K562 (cell line): ENCODE measurements around the gene ZNF195. TPM values are rescaled to one million over a fixed set of nuclear protein-coding genes. Genes with fewer than 3 reads are reported as not detected.
"Not testable (repeated sequence)": the region's sequence is repeated elsewhere in the genome, so short reads cannot be mapped to it uniquely, and the experiment has no call there.

Experiments used
- ATAC-seq: fragments of 200-7000 bp; cut with Tn5 transposase; 3 replicates; pipeline ENCODE4 v1.9.1; 2020; ENCODE audit warnings: moderate library complexity
- BruUV-seq: library from RNA; stranded (reverse); fragments of 400-500 nt; replicated peaks from 2 replicates; lab custom pipeline; 2021; lab: Mats Ljungman, UMichigan
- CTCF ChIA-PET: fragments of 300-600 bp; formaldehyde crosslinking; extraction: SDS; loops from one replicate; lab custom pipeline; 2021; ENCODE audit warnings: low intra/inter-chr PET ratio; lab: Yijun Ruan, JAX
- POLR2A ChIA-PET: fragments of 300-600, 350-650 bp; sonication (Branson Sonifier 250); formaldehyde crosslinking; extraction: SDS; loops from one replicate; lab custom pipeline; 2021; ENCODE audit warnings: antibody characterized with exemption, inconsistent platforms; lab: Yijun Ruan, JAX
- DNase-seq, 4 experiments: peaks; one replicate each; pipeline versions ENCODE4 v3.0.0 to v3.0.0-alpha.2; 2011 to 2018; ENCODE audit warnings: low spot score in 3 of 4, mixed read lengths in 3 of 4; ENCODE audit errors: extremely low read depth in 1 of 4
- FAIRE-seq: peaks from 2 replicates; lab custom pipeline; 2011; peaks lifted over from hg19 to GRCh38; lab: Jason Lieb, UNC
- H2AFZ ChIP-seq: 2 replicates; pipeline ENCODE4 v1.6.0; 2011; ENCODE audit warnings: low read depth, low read length, control low read depth, inconsistent platforms
- H3K27ac ChIP-seq: fragments of 200-600 bp; 3 replicates; pipeline ENCODE4 v1.8.0; 2011; ENCODE audit warnings: low read depth, mild to moderate bottlenecking, control low read depth, inconsistent platforms, low read length, moderate library complexity, mixed read lengths; ENCODE audit errors: extremely low read depth
- H3K27me3 ChIP-seq, 2 experiments: fragments of 300-600 bp in 1 of 2; 2 replicates in 1 of 2; 3 replicates in 1 of 2; pipeline versions ENCODE4 v1.6.0 to v1.8.0; 2011; ENCODE audit warnings: inconsistent platforms in 2 of 2, low read length in 2 of 2, mild to moderate bottlenecking in 1 of 2, mixed read lengths in 1 of 2, moderate library complexity in 1 of 2; ENCODE audit not compliant: control insufficient read depth in 2 of 2, insufficient read depth in 2 of 2
- H3K36me3 ChIP-seq: fragments of 300-600 bp; 3 replicates; pipeline ENCODE4 v1.8.0; 2011; ENCODE audit warnings: mild to moderate bottlenecking, low read length, inconsistent platforms; ENCODE audit not compliant: control insufficient read depth, insufficient read depth
- H3K4me1 ChIP-seq, 2 experiments: fragments of 200-600 bp in 1 of 2; replicated peaks in 1 of 2; 2 replicates in 1 of 2; 3 replicates in 1 of 2; pipeline versions ENCODE4 v1.5.1 to v1.8.0; 2011; ENCODE audit warnings: inconsistent platforms in 2 of 2, low read length in 2 of 2, mild to moderate bottlenecking in 1 of 2, mixed read lengths in 1 of 2, moderate library complexity in 1 of 2; ENCODE audit not compliant: control insufficient read depth in 2 of 2, insufficient read depth in 2 of 2
- H3K4me2 ChIP-seq: 2 replicates; pipeline ENCODE4 v1.6.1; 2011; ENCODE audit warnings: low read length, control low read depth, inconsistent platforms, mixed read lengths; ENCODE audit not compliant: insufficient read depth
- H3K4me3 ChIP-seq: fragments of 200-600 bp; sonication (generic), shearing (Covaris generic); 2 replicates; pipeline ENCODE4 v1.5.1; 2016; ENCODE audit warnings: control low read depth, inconsistent platforms
- H3K79me2 ChIP-seq: fragments of 200-600 bp; 3 replicates; pipeline ENCODE4 v1.8.0; 2011; ENCODE audit warnings: low read length, inconsistent platforms; ENCODE audit not compliant: control insufficient read depth, insufficient read depth
- H3K9ac ChIP-seq, 2 experiments: 2 replicates each; pipeline versions ENCODE4 v1.6.0 to v1.6.1; 2011; ENCODE audit warnings: low read depth in 2 of 2, low read length in 2 of 2, control low read depth in 1 of 2, inconsistent platforms in 1 of 2, mild to moderate bottlenecking in 1 of 2, mixed read lengths in 1 of 2; ENCODE audit not compliant: insufficient read depth in 1 of 2
- H3K9me1 ChIP-seq: one replicate; pipeline ENCODE4 v1.6.0; 2011; ENCODE audit warnings: inconsistent platforms, mild to moderate bottlenecking, low read length, moderate library complexity; ENCODE audit not compliant: control insufficient read depth, insufficient read depth
- H3K9me3 ChIP-seq: replicated peaks from 2 replicates; pipeline ENCODE4 v1.5.1; 2011; ENCODE audit warnings: low read depth, low read length, inconsistent platforms; ENCODE audit not compliant: control insufficient read depth, insufficient read depth
- H4K20me1 ChIP-seq: replicated peaks from 2 replicates; pipeline ENCODE4 v1.6.1; 2011; ENCODE audit warnings: low read length, inconsistent platforms, mixed read lengths; ENCODE audit not compliant: control insufficient read depth, insufficient read depth
- FOSL1 ChIP-seq: fragments of 200-800 bp; sonication (Bioruptor generic); conservative IDR thresholded peaks from 2 replicates; pipeline ENCODE4 v1.6.1; 2016; ENCODE audit warnings: missing genetic modification characterization, missing compliant biosample characterization
- FOXJ2 ChIP-seq: fragments of 200-800 bp; sonication (Bioruptor generic); IDR thresholded peaks from 2 replicates; pipeline ENCODE4 v1.6.1; 2016; ENCODE audit warnings: missing genetic modification characterization, missing compliant biosample characterization
- FOXJ3 ChIP-seq: sonication (generic); formaldehyde crosslinking; IDR thresholded peaks from 2 replicates; pipeline ENCODE4 v1.4.0; 2020; ENCODE audit warnings: mild to moderate bottlenecking, missing genetic modification reagents
- MAX ChIP-seq: sonication (generic); formaldehyde crosslinking; IDR thresholded peaks from 2 replicates; pipeline ENCODE4 v1.9.0; 2022; ENCODE audit warnings: mild to moderate bottlenecking, missing genetic modification reagents
- POLR2G ChIP-seq: fragments of 200-400 bp; formaldehyde crosslinking; IDR thresholded peaks from 2 replicates; pipeline ENCODE4 v1.6.1; 2017; ENCODE audit warnings: low read depth, mild to moderate bottlenecking, antibody characterized with exemption, low read length, moderate library complexity
- ZBTB33 ChIP-seq: sonication (generic); formaldehyde crosslinking; IDR thresholded peaks from 2 replicates; pipeline ENCODE4 v1.8.1; 2023; ENCODE audit warnings: mild to moderate bottlenecking, missing genetic modification reagents
- WGBS: fragments of 100-300 bp; shearing (Covaris generic); methylation state at CpG from one replicate; pipeline ENCODE4 v1.1.6; 2016; ENCODE audit warnings: low coverage, mixed read lengths; ENCODE audit not compliant: insufficient coverage; ENCODE audit errors: missing lambda C conversion rate; 5-methylcytosine and 5-hydroxymethylcytosine counted together
- in situ Hi-C: fragments of 300-500 bp; cut with MboI; formaldehyde crosslinking; loops from 4 replicates; pipeline ENCODE4 v1.15.0; 2018; ENCODE audit warnings: inconsistent platforms, mixed read lengths
- intact Hi-C: fragments of 100-400 bp; cut with micrococcal nuclease; formaldehyde crosslinking; loops from 2 replicates; pipeline ENCODE4 v1.14.2; 2022
- polyA plus RNA-seq, 8 experiments: library from polyadenylated mRNA; depleted of rRNA in 4 of 8; stranded (reverse) in 5 of 8; unstranded in 3 of 8; fragments of >200 nt; fragmentation: Nextera tagmentation in 2 of 8; fragmentation: Illumina TruSeq in 1 of 8; extraction: Ambion mirVana in 2 of 8; extraction: Trizol in 1 of 8; gene quantifications; 2 replicates each; pipeline versions ENCODE4 v1.2.1 to v1.2.3, GENCODE V29; 2011 to 2014; ENCODE audit warnings: inconsistent platforms in 1 of 8, missing spikeins in 1 of 8
- total RNA-seq, 7 experiments: library from RNA; depleted of rRNA in 6 of 7; stranded (reverse); fragments of >200 nt in 6 of 7; fragmentation: Illumina TruSeq in 2 of 7; extraction: Trizol in 2 of 7; gene quantifications; 2 replicates each; pipeline versions ENCODE4 v1.2.1 to v1.2.3, GENCODE V29; 2011 to 2021; ENCODE audit warnings: low replicate concordance in 1 of 7

Gene ZNF195
- total and polyA plus RNA-seq, 9 of the 15 experiments (the other 6 are each of a cell fraction or from before 2014, with no cell fraction given), result 42.1 to 75.5 (median 60.4) TPM

GRCh38 chr11:3402181-3402860 lies 23.4 kb upstream of the ZNF195 start:
- H3K27me3 ChIP-seq, H3K4me2 ChIP-seq, BruUV-seq, H3K27ac ChIP-seq, in situ Hi-C loops, FAIRE-seq, H3K36me3 ChIP-seq, H3K9me1 ChIP-seq, H3K9ac ChIP-seq, H2AFZ ChIP-seq, ATAC-seq, CTCF ChIA-PET, H3K9me3 ChIP-seq, H3K4me3 ChIP-seq: not testable (repeated sequence)
- peak in 1 of 4 experiments; percentile 23 for DNase-seq
- H3K79me2 ChIP-seq, result peaks cover 14% of the 10 kb centered on the region; the same call in 2 of the 3 replicates
- intact Hi-C loops, result loop anchor here (10.0 kb wide), 1 partner anchor 508 kb away; no protein-coding TSS in a partner anchor
- WGBS, result 89% methylated on average over 14 of the region's 18 CpGs
- POLR2A ChIA-PET, result interaction anchor here (0.7 kb wide), 1 partner anchor 354 kb away, joined by 3 read pairs; no protein-coding TSS in a partner anchor
- H3K4me1 ChIP-seq, result peaks cover 8 to 20% of the 10 kb centered on the region in 2 experiments; a peak in 4 of 5 replicates
- TF ChIP-seq ZBTB33 (peak; percentile 60; the same call in 1 of the 2 replicates), MAX (CRISPR knock-in tag) (0 out of 2 replicates have a peak, but pooled peaks have one; percentile 23), FOXJ2 (tag) (peak; percentile 80), POLR2G (peak; percentile 39; the same call in 1 of the 2 replicates), FOSL1 (tag) (peak; percentile 64), FOXJ3 (CRISPR knock-in tag) (0 out of 2 replicates have a peak, but pooled peaks have one; percentile 38)
- TF ChIP-seq, all 486 proteins: peak for 6; not testable (repeated sequence) for 480
- H4K20me1 ChIP-seq, result not testable (repeated sequence)
